ENCODE results near the gene TDRD5.
"Not testable (repeated sequence)": the region's sequence is repeated elsewhere in the genome, so short reads cannot be mapped to it uniquely, and the experiment has no call there.

Gene TDRD5

GRCh38 chr1:179661018-179661417 is 69.4 kb downstream of the TDRD5 start:
- Histone ChIP-seq H3K4me1 (ENCODE audit: low read length) (peaks cover 15% of the 10 kb centered on the region), H4K20me1 (ENCODE audit: insufficient read depth, low read length) (no peaks in the 10 kb centered on the region), H3K79me2 (ENCODE audit: low read length) (no peaks in the 10 kb centered on the region), H3K27ac (ENCODE audit: low read length) (no peak overlapping the region), H3K27me3 (ENCODE audit: low read depth, low read length) (0 out of 2 replicates have a peak, but pooled peaks cover under 1% of the 10 kb centered on the region), H3K36me3 (replicated peaks; ENCODE audit: low read depth, low read length) (no peaks in the 10 kb centered on the region), H3K9ac (ENCODE audit: low read length) (no peak overlapping the region), H3K4me2 (ENCODE audit: low read length) (no peak overlapping the region), H2AFZ (ENCODE audit: low read depth, low read length) (no peak overlapping the region), H3K4me3 (ENCODE audit: low read length) (no peak overlapping the region), H3K9me3 (ENCODE audit: insufficient read depth, low read length) (0 out of 2 replicates have a peak, but pooled peaks cover under 1% of the 10 kb centered on the region)
- TF ChIP-seq CTCF (IDR thresholded peaks at IDR 0.05; ENCODE audit: low read depth, low read length) (no peak), EZH2phosphoT487 (IDR thresholded peaks at IDR 0.05; ENCODE audit: low read depth) (no peak)

- Histone ChIP-seq H4K20me1 (ENCODE audit: insufficient read depth, low read length) (no peaks in the 10 kb centered on the region), H3K27me3 (ENCODE audit: low read depth, low read length) (0 out of 2 replicates have a peak, but pooled peaks cover 6% of the 10 kb centered on the region), H3K9ac (ENCODE audit: low read length) (no peak overlapping the region), H3K79me2 (ENCODE audit: low read length) (no peaks in the 10 kb centered on the region), H3K4me2 (ENCODE audit: low read length) (no peak overlapping the region), H3K4me3 (ENCODE audit: low read length) (no peak overlapping the region), H3K36me3 (replicated peaks; ENCODE audit: low read depth, low read length) (no peaks in the 10 kb centered on the region), H3K4me1 (ENCODE audit: low read length) (peaks cover 5% of the 10 kb centered on the region), H3K27ac (ENCODE audit: low read length) (no peak overlapping the region), H3K9me3 (ENCODE audit: insufficient read depth, low read length) (no peaks in the 10 kb centered on the region), H2AFZ (ENCODE audit: low read depth, low read length) (no peak overlapping the region)
- no peak for TF ChIP-seq CTCF (IDR thresholded peaks at IDR 0.05; ENCODE audit: low read depth, low read length)
- TF ChIP-seq EZH2phosphoT487 (IDR thresholded peaks at IDR 0.05; ENCODE audit: low read depth), result no peak
Measured at GRCh38 chr1:179663810-179664209, 72.2 kb downstream of the TDRD5 start.

- no peaks in the 10 kb centered on the region for H3K36me3 ChIP-seq (replicated peaks; ENCODE audit: low read depth, low read length)
- no peak overlapping the region for H3K4me2 ChIP-seq (ENCODE audit: low read length)
- no peak for TF ChIP-seq CTCF (IDR thresholded peaks at IDR 0.05; ENCODE audit: low read depth, low read length)
- no peak for TF ChIP-seq EZH2phosphoT487 (IDR thresholded peaks at IDR 0.05; ENCODE audit: low read depth)
- H2AFZ ChIP-seq (ENCODE audit: low read depth, low read length), result no peak overlapping the region
- H3K27me3 ChIP-seq (ENCODE audit: low read depth, low read length), result 0 out of 2 replicates have a peak, but pooled peaks cover 3% of the 10 kb centered on the region
- no peaks in the 10 kb centered on the region for H3K9me3 ChIP-seq (ENCODE audit: insufficient read depth, low read length)
- H3K9ac ChIP-seq (ENCODE audit: low read length), result no peak overlapping the region
- no peaks in the 10 kb centered on the region for H3K4me1 ChIP-seq (ENCODE audit: low read length)
- no peaks in the 10 kb centered on the region for H3K79me2 ChIP-seq (ENCODE audit: low read length)
- H4K20me1 ChIP-seq (ENCODE audit: insufficient read depth, low read length), result no peaks in the 10 kb centered on the region
- no peak overlapping the region for H3K4me3 ChIP-seq (ENCODE audit: low read length)
- no peak overlapping the region for H3K27ac ChIP-seq (ENCODE audit: low read length)
Measured at GRCh38 chr1:179677882-179678281, 86.2 kb downstream of the TDRD5 start.

GRCh38 chr1:179694530-179694929 is 102.9 kb downstream of the TDRD5 start:
- H3K36me3 ChIP-seq (replicated peaks; ENCODE audit: low read depth, low read length); H4K20me1 ChIP-seq (ENCODE audit: insufficient read depth, low read length); H3K27me3 ChIP-seq (ENCODE audit: low read depth, low read length); H3K9me3 ChIP-seq (ENCODE audit: insufficient read depth, low read length); H3K79me2 ChIP-seq (ENCODE audit: low read length); H3K4me2 ChIP-seq (ENCODE audit: low read length); H3K4me1 ChIP-seq (ENCODE audit: low read length); H3K4me3 ChIP-seq (ENCODE audit: low read length); H3K9ac ChIP-seq (ENCODE audit: low read length); H2AFZ ChIP-seq (ENCODE audit: low read depth, low read length); H3K27ac ChIP-seq (ENCODE audit: low read length): not testable (repeated sequence)

Data from OCI-LY3 (cell line).